ENCODE measurements around the gene KIF1A.
"Not testable (repeated sequence)": the region's sequence is repeated elsewhere in the genome, so short reads cannot be mapped to it uniquely, and the experiment has no call there.

Gene KIF1A

GRCh38 chr2:240687045-240687740, 132.8 kb downstream of the KIF1A start:
- Histone ChIP-seq H3K36me3 (ENCODE audit: control insufficient read depth, insufficient read depth, low read length) (no peaks in the 10 kb centered on the region), H3K4me3 (ENCODE audit: low read length) (no peak overlapping the region), H3K4me1 (ENCODE audit: control insufficient read depth, insufficient read depth, low read length) (peaks cover 6% of the 10 kb centered on the region), H3K27me3 (ENCODE audit: control insufficient read depth, insufficient read depth, low read length) (no peaks in the 10 kb centered on the region), H3K9ac (ENCODE audit: low read length) (no peak overlapping the region), H3K9me3 (ENCODE audit: control insufficient read depth, low read length) (no peaks in the 10 kb centered on the region)

- Histone ChIP-seq H3K9ac (ENCODE audit: low read length) (no peak overlapping the region), H3K27me3 (ENCODE audit: control insufficient read depth, insufficient read depth, low read length) (no peaks in the 10 kb centered on the region), H3K4me1 (ENCODE audit: control insufficient read depth, insufficient read depth, low read length) (peaks cover 6% of the 10 kb centered on the region), H3K9me3 (ENCODE audit: control insufficient read depth, low read length) (no peaks in the 10 kb centered on the region), H3K36me3 (ENCODE audit: control insufficient read depth, insufficient read depth, low read length) (no peaks in the 10 kb centered on the region), H3K4me3 (ENCODE audit: low read length) (no peak overlapping the region)
Measured at GRCh38 chr2:240686460-240686859, 133.6 kb downstream of the KIF1A start.

GRCh38 chr2:240685771-240686371, 134.1 kb downstream of the KIF1A start:
- Histone ChIP-seq H3K36me3 (ENCODE audit: control insufficient read depth, insufficient read depth, low read length) (no peaks in the 10 kb centered on the region), H3K9me3 (ENCODE audit: control insufficient read depth, low read length) (no peaks in the 10 kb centered on the region), H3K4me1 (ENCODE audit: control insufficient read depth, insufficient read depth, low read length) (peaks cover 6% of the 10 kb centered on the region), H3K27me3 (ENCODE audit: control insufficient read depth, insufficient read depth, low read length) (no peaks in the 10 kb centered on the region), H3K9ac (ENCODE audit: low read length) (no peak overlapping the region), H3K4me3 (ENCODE audit: low read length) (no peak overlapping the region)

GRCh38 chr2:240683980-240684728, 135.9 kb downstream of the KIF1A start:
- not testable (repeated sequence) for H3K9me3 ChIP-seq (ENCODE audit: control insufficient read depth, low read length); H3K4me1 ChIP-seq (ENCODE audit: control insufficient read depth, insufficient read depth, low read length); H3K27me3 ChIP-seq (ENCODE audit: control insufficient read depth, insufficient read depth, low read length); H3K36me3 ChIP-seq (ENCODE audit: control insufficient read depth, insufficient read depth, low read length); H3K4me3 ChIP-seq (ENCODE audit: low read length); H3K9ac ChIP-seq (ENCODE audit: low read length)

GRCh38 chr2:240683329-240683979, 136.6 kb downstream of the KIF1A start:
- H3K9ac ChIP-seq (ENCODE audit: low read length); H3K9me3 ChIP-seq (ENCODE audit: control insufficient read depth, low read length); H3K4me1 ChIP-seq (ENCODE audit: control insufficient read depth, insufficient read depth, low read length): not testable (repeated sequence)

GRCh38 chr2:240682431-240683224, 137.4 kb downstream of the KIF1A start, which contains the start of gene AQP12B:
Gene AQP12B, minus strand, starts transcription at chr2:240682885. Its CDS starts 48 bp downstream, at chr2:240682837.
- not testable (repeated sequence) for H3K4me3 ChIP-seq (ENCODE audit: low read length); H3K4me1 ChIP-seq (ENCODE audit: control insufficient read depth, insufficient read depth, low read length); H3K36me3 ChIP-seq (ENCODE audit: control insufficient read depth, insufficient read depth, low read length); H3K27me3 ChIP-seq (ENCODE audit: control insufficient read depth, insufficient read depth, low read length); H3K9me3 ChIP-seq (ENCODE audit: control insufficient read depth, low read length); H3K9ac ChIP-seq (ENCODE audit: low read length)

More at GRCh38 chr2:240683329-240683979, 136.6 kb downstream of the KIF1A start:
- H3K36me3 ChIP-seq (ENCODE audit: control insufficient read depth, insufficient read depth, low read length); H3K4me3 ChIP-seq (ENCODE audit: low read length); H3K27me3 ChIP-seq (ENCODE audit: control insufficient read depth, insufficient read depth, low read length): not testable (repeated sequence)

- H3K27me3 ChIP-seq (ENCODE audit: control insufficient read depth, insufficient read depth, low read length); H3K9me3 ChIP-seq (ENCODE audit: control insufficient read depth, low read length); H3K9ac ChIP-seq (ENCODE audit: low read length); H3K36me3 ChIP-seq (ENCODE audit: control insufficient read depth, insufficient read depth, low read length); H3K4me1 ChIP-seq (ENCODE audit: control insufficient read depth, insufficient read depth, low read length); H3K4me3 ChIP-seq (ENCODE audit: low read length): not testable (repeated sequence)
Measured at GRCh38 chr2:240680185-240680584, 139.8 kb downstream of the KIF1A start.

- H3K4me1 ChIP-seq (ENCODE audit: control insufficient read depth, insufficient read depth, low read length); H3K9ac ChIP-seq (ENCODE audit: low read length); H3K4me3 ChIP-seq (ENCODE audit: low read length); H3K36me3 ChIP-seq (ENCODE audit: control insufficient read depth, insufficient read depth, low read length); H3K27me3 ChIP-seq (ENCODE audit: control insufficient read depth, insufficient read depth, low read length); H3K9me3 ChIP-seq (ENCODE audit: control insufficient read depth, low read length): not testable (repeated sequence)
Measured at GRCh38 chr2:240678909-240679308, 141.1 kb downstream of the KIF1A start.

- peaks cover 12% of the 10 kb centered on the region for H3K27me3 ChIP-seq (ENCODE audit: control insufficient read depth, insufficient read depth, low read length)
- not testable (repeated sequence) for H3K9me3 ChIP-seq (ENCODE audit: control insufficient read depth, low read length); H3K4me3 ChIP-seq (ENCODE audit: low read length); H3K9ac ChIP-seq (ENCODE audit: low read length); H3K36me3 ChIP-seq (ENCODE audit: control insufficient read depth, insufficient read depth, low read length); H3K4me1 ChIP-seq (ENCODE audit: control insufficient read depth, insufficient read depth, low read length)
Measured at GRCh38 chr2:240678043-240678442, 142.0 kb downstream of the KIF1A start.

- not testable (repeated sequence) for H3K4me3 ChIP-seq (ENCODE audit: low read length); H3K9ac ChIP-seq (ENCODE audit: low read length); H3K36me3 ChIP-seq (ENCODE audit: control insufficient read depth, insufficient read depth, low read length); H3K9me3 ChIP-seq (ENCODE audit: control insufficient read depth, low read length); H3K4me1 ChIP-seq (ENCODE audit: control insufficient read depth, insufficient read depth, low read length)
- H3K27me3 ChIP-seq (ENCODE audit: control insufficient read depth, insufficient read depth, low read length) = peaks cover 26% of the 10 kb centered on the region
Measured at GRCh38 chr2:240675345-240675744, 144.7 kb downstream of the KIF1A start.

- not testable (repeated sequence) for H3K36me3 ChIP-seq (ENCODE audit: control insufficient read depth, insufficient read depth, low read length); H3K4me3 ChIP-seq (ENCODE audit: low read length); H3K9me3 ChIP-seq (ENCODE audit: control insufficient read depth, low read length); H3K4me1 ChIP-seq (ENCODE audit: control insufficient read depth, insufficient read depth, low read length); H3K9ac ChIP-seq (ENCODE audit: low read length)
- peaks cover 26% of the 10 kb centered on the region for H3K27me3 ChIP-seq (ENCODE audit: control insufficient read depth, insufficient read depth, low read length)
Measured at GRCh38 chr2:240674461-240675184, 145.4 kb downstream of the KIF1A start.
